Loucy (cell line): Measurements from ENCODE around the gene DLG2.

ENCODE experiments used
- CTCF ChIP-seq: fragments of 200-600 bp; sonication (generic); conservative IDR thresholded peaks from 2 replicates; pipeline ENCODE4 v1.5.1; 2014; ENCODE audit warnings: mild to moderate bottlenecking, antibody characterized with exemption, low read length
- EZH2phosphoT487 ChIP-seq: fragments of 200-600 bp; IDR thresholded peaks from 2 replicates; pipeline ENCODE4 v1.6.1; 2018; ENCODE audit warnings: antibody characterized with exemption, mild to moderate bottlenecking, moderate library complexity, borderline replicate concordance

DNA sequence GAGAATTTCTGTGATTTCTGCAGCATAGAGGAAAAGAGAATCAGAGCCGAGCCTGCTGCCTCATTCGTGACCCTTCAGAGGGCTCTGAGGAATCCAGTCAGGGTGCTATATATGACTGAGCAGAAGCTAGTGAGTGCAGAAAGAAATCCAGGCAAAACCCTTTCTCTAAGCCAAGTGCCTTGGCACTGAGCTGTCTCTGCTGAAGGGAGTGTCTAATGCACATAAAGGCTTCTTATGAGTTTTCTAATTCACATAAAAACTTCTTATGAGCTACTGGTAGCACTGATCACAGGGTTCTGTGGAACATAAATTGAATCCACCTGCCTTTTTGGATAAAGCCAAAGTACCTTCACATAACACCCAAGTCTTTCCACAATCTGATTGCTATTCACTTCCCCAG is 1555.3 kb downstream of the DLG2 start:
- TF ChIP-seq CTCF (no peak), EZH2phosphoT487 (no peak)
